PC-3 (cell line): ENCODE results near the gene DLG1. TPM values are rescaled to one million over a fixed set of nuclear protein-coding genes. Genes with fewer than 3 reads are reported as not detected.

Experiments used
- ATAC-seq: fragments of 200-7000 bp; cut with Tn5 transposase; 2 replicates; pipeline ENCODE4 v1.9.1; 2020; ENCODE audit warnings: mild to moderate bottlenecking, moderate library complexity
- BruUV-seq: library from RNA; stranded (reverse); fragments of 400-500 nt; replicated peaks from 2 replicates; lab custom pipeline; 2021; lab: Mats Ljungman, UMichigan
- CTCF ChIA-PET: fragments of 300-600 bp; sonication (Branson Sonifier 250); formaldehyde crosslinking; loops from one replicate; lab custom pipeline; 2022; ENCODE audit warnings: antibody characterized with exemption; lab: Charles Lee
- POLR2A ChIA-PET: fragments of 300-600 bp; sonication (Branson Sonifier 250); formaldehyde crosslinking; loops from one replicate; lab custom pipeline; 2022; ENCODE audit warnings: antibody characterized with exemption; ENCODE audit not compliant: unreplicated experiment; lab: Charles Lee
- DNase-seq: peaks from one replicate; pipeline ENCODE4 v3.0.0-alpha.2; 2015
- H2AFZ ChIP-seq: fragments of 300-600 bp; sonication (generic); 2 replicates; pipeline ENCODE4 v1.6.0; 2016; ENCODE audit warnings: antibody characterized with exemption, low read length
- H3F3A ChIP-seq: fragments of 300-600 bp; sonication (generic); one replicate; pipeline ENCODE4 v1.6.0; 2017; ENCODE audit warnings: antibody characterized with exemption, low read length, control low read depth, mild to moderate bottlenecking; ENCODE audit not compliant: unreplicated experiment
- H3K27ac ChIP-seq: fragments of 300-600 bp; sonication (generic); 2 replicates; pipeline ENCODE4 v1.5.1; 2016; ENCODE audit warnings: mild to moderate bottlenecking, low read length
- H3K27me3 ChIP-seq: fragments of 300-600 bp; sonication (generic); 2 replicates; pipeline ENCODE4 v1.6.1; 2016; ENCODE audit warnings: low read length, mixed read lengths
- H3K36me3 ChIP-seq: fragments of 300-600 bp; sonication (generic); 2 replicates; pipeline ENCODE4 v1.6.1; 2016; ENCODE audit warnings: low read depth, mixed run types, low read length, mixed read lengths
- H3K4me1 ChIP-seq: fragments of 300-600 bp; sonication (generic); 2 replicates; pipeline ENCODE4 v1.5.1; 2016; ENCODE audit warnings: low read length; ENCODE audit not compliant: insufficient read depth
- H3K4me2 ChIP-seq: fragments of 300-600 bp; sonication (generic); 2 replicates; pipeline ENCODE4 v1.6.0; 2016; ENCODE audit warnings: low read length
- H3K4me3 ChIP-seq: fragments of 300-600 bp; sonication (generic); 2 replicates; pipeline ENCODE4 v1.5.1; 2016; ENCODE audit warnings: mild to moderate bottlenecking, low read length, mixed read lengths
- H3K79me2 ChIP-seq: fragments of 300-600 bp; sonication (generic); 2 replicates; pipeline ENCODE4 v1.6.1; 2017; ENCODE audit warnings: low read length, mixed read lengths
- H3K9ac ChIP-seq: fragments of 300-600 bp; sonication (generic); 2 replicates; pipeline ENCODE4 v1.6.0; 2016; ENCODE audit warnings: mild to moderate bottlenecking, low read length
- H3K9me2 ChIP-seq: fragments of 300-600 bp; sonication (generic); replicated peaks from 2 replicates; pipeline ENCODE4 v1.6.1; 2016; ENCODE audit warnings: mixed run types, low read length, mixed read lengths
- H3K9me3 ChIP-seq: fragments of 300-600 bp; sonication (generic); 2 replicates; pipeline ENCODE4 v1.6.1; 2016; ENCODE audit warnings: low read length, mixed read lengths
- H4K20me1 ChIP-seq: fragments of 300-600 bp; sonication (generic); 2 replicates; pipeline ENCODE4 v1.6.1; 2016; ENCODE audit warnings: low read length, mixed read lengths
- EZH2 ChIP-seq: fragments of 300-600 bp; sonication (generic); IDR thresholded peaks from one replicate; pipeline ENCODE4 v1.6.1; 2017; ENCODE audit warnings: antibody characterized with exemption, mild to moderate bottlenecking, low read length; ENCODE audit not compliant: unreplicated experiment
- EZH2phosphoT487 ChIP-seq: fragments of 300-600 bp; sonication (generic); IDR thresholded peaks from 2 replicates; pipeline ENCODE4 v1.6.1; 2018; ENCODE audit warnings: mild to moderate bottlenecking, antibody characterized with exemption, low read length, borderline replicate concordance
- intact Hi-C: fragments of 100-400 bp; cut with micrococcal nuclease; formaldehyde crosslinking; loops from 2 replicates; pipeline ENCODE4 v1.9.0; 2023
- total RNA-seq: library from RNA; depleted of rRNA; stranded (reverse); fragments of >200 nt; gene quantifications from 2 replicates; pipeline ENCODE4 v1.2.3, GENCODE V29; 2014
- TF ChIP-seq, protein P1 (sequence below): fragments of 300-600 bp; sonication (generic); conservative IDR thresholded peaks from 2 replicates; pipeline ENCODE4 v1.5.1; 2017; ENCODE audit warnings: antibody characterized with exemption, low read depth, mild to moderate bottlenecking, low read length

Gene DLG1
- total RNA-seq, 1 experiment from 2014 or later, result 60.8 TPM

DNA sequence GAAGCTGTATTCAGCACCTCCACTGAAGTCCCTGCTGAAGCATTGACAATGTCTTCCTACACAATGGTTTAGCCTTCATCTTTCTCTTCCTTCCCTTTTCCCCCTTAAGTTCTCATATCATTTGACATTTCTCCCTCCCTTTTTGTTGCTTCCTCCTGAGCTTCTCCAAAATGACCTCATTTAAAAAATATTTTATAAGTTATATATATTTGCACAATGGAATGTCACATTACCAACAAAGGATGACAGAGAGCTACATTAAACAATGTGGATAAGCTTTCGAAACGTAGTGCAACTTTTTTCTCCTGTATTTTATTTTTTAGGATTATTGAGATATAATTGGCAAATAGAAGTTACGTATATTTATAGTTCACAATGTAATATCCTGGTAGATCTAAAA, 13.2 kb upstream of the DLG1 start:
- ChIA-PET CTCF (no interaction called here), POLR2A (interaction anchor here (0.5 to 0.7 kb wide), 2 partner anchors 13 to 111 kb away, joined by 3 to 5 read pairs; partner anchors contain the start of gene DLG1)
- H3K36me3 ChIP-seq, result no peaks in the 10 kb centered on the region
- DNase-seq, result peak; percentile 73
- no peaks in the 10 kb centered on the region for H3K9me3 ChIP-seq
- no peaks in the 10 kb centered on the region for H4K20me1 ChIP-seq
- H3K4me3 ChIP-seq, result no peak overlapping the region
- peak overlapping the region; percentile 52 for H3K9ac ChIP-seq
- intact Hi-C loops, result no loop called here
- H3K4me2 ChIP-seq, result peak overlapping the region; percentile 66
- TF ChIP-seq, protein P1, sequence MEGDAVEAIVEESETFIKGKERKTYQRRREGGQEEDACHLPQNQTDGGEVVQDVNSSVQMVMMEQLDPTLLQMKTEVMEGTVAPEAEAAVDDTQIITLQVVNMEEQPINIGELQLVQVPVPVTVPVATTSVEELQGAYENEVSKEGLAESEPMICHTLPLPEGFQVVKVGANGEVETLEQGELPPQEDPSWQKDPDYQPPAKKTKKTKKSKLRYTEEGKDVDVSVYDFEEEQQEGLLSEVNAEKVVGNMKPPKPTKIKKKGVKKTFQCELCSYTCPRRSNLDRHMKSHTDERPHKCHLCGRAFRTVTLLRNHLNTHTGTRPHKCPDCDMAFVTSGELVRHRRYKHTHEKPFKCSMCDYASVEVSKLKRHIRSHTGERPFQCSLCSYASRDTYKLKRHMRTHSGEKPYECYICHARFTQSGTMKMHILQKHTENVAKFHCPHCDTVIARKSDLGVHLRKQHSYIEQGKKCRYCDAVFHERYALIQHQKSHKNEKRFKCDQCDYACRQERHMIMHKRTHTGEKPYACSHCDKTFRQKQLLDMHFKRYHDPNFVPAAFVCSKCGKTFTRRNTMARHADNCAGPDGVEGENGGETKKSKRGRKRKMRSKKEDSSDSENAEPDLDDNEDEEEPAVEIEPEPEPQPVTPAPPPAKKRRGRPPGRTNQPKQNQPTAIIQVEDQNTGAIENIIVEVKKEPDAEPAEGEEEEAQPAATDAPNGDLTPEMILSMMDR, result no peak
- TF ChIP-seq EZH2 (no peak), EZH2phosphoT487 (no peak)
- H2AFZ ChIP-seq, result 0 out of 2 replicates have a peak overlapping the region, but pooled peaks have one; percentile 41
- H3K9me2 ChIP-seq, result no peaks in the 10 kb centered on the region
- peaks cover 50% of the 10 kb centered on the region for H3K4me1 ChIP-seq
- peaks cover 6% of the 10 kb centered on the region for H3F3A ChIP-seq
- peak; percentile 66 for ATAC-seq
- H3K79me2 ChIP-seq, result no peaks in the 10 kb centered on the region
- peak overlapping the region; percentile 78 for H3K27ac ChIP-seq
- H3K27me3 ChIP-seq, result no peaks in the 10 kb centered on the region
- BruUV-seq, result no TSS peak

DNA sequence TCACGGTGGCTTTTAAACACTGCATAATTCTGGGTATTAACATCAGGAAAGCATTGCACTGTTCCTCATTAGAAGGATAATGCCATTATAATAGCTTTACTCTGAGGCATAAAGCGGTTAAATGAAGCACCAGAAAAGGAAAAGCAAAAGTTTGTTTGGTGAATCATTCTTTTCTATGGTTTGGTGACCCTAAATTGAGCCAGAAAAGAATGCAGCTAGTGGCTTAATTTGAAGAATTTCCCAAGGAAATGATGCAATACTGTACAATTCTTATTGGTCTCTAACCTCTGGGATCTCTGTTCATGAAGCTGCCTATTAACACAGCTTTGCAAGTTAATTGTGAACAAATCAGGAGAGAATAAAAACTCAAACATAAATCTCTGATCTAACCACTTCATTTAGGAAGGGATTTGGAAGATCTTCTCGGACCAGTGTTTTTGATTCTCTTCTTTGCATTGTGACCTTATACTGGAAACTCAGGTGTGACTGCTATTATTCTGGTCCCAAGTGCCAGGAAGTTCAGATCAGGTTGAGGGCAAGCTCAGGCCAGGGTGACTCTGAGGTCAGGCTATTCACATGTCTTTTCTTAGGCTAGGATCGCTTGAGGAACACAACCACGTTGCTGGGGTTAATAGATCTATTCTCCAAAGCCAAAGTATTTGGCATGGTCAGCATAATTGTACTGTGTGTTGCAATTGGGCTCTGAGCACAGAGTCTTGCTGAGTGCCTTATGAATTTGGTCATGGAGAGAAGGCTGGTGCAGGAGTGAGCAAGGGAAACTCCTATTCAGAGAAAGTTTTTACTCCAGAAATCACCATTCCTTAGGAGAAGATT, 11.3 kb upstream of the DLG1 start:
- TF ChIP-seq, protein P1, result no peak
- TF ChIP-seq EZH2 (no peak), EZH2phosphoT487 (no peak)
- no peaks in the 10 kb centered on the region for H3K9me2 ChIP-seq
- no peaks in the 10 kb centered on the region for H3K79me2 ChIP-seq
- peak overlapping the region; percentile 39 for H3K9ac ChIP-seq
- intact Hi-C loops, result loop anchor here (1.0 kb wide), 1 partner anchor 10 kb away; no protein-coding TSS in a partner anchor
- H3K4me3 ChIP-seq, result peak overlapping the region; percentile 31
- ATAC-seq, result peak; percentile 65
- POLR2A ChIA-PET, result interaction anchor here (0.6 to 1.2 kb wide), 3 partner anchors 11 to 149 kb away, joined by 3 to 20 read pairs (median 3); partner anchors contain the start of gene DLG1
- peaks cover 6% of the 10 kb centered on the region for H3F3A ChIP-seq
- no peaks in the 10 kb centered on the region for H3K27me3 ChIP-seq
- no peaks in the 10 kb centered on the region for H4K20me1 ChIP-seq
- peak overlapping the region; percentile 77 for H3K4me2 ChIP-seq
- peak; percentile 89 for DNase-seq
- peak overlapping the region; percentile 63; the same call in 1 of the 2 replicates for H2AFZ ChIP-seq
- BruUV-seq, result TSS peak; percentile 48
- peak overlapping the region; percentile 83 for H3K27ac ChIP-seq
- CTCF ChIA-PET, result interaction anchor here (0.6 kb wide), 1 partner anchor 21 kb away, joined by 3 read pairs; no protein-coding TSS in a partner anchor
- H3K9me3 ChIP-seq, result no peaks in the 10 kb centered on the region
- peaks cover 60% of the 10 kb centered on the region for H3K4me1 ChIP-seq
- H3K36me3 ChIP-seq, result no peaks in the 10 kb centered on the region
